ENCODE results near the gene MYLK. TPM values are rescaled to one million over a fixed set of nuclear protein-coding genes. Genes with fewer than 3 reads are reported as not detected.

The MYLK gene
- total RNA-seq, 1 donor from 2014 or later, result 20.1 TPM

DNA sequence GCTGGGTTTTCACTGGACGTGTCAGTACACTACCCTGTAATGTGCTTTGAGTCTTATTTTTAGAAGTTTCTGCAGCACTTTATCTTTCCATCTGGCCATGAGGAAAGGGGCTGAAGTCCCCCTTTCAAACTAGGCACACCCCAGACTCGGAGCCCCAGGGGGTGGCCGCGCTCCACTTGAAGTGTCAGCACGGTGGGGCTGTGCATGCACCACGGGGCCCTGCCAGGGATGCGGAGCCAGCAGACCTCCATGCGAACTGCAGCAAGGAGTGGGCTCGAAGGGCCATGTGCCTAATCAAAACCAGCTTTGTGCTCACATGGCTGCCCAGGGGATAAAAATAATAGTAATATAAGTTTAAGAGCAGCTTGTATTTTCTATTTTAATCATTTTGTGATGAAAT lies 198.4 kb downstream of the MYLK start:
- TF ChIP-seq, protein P1, sequence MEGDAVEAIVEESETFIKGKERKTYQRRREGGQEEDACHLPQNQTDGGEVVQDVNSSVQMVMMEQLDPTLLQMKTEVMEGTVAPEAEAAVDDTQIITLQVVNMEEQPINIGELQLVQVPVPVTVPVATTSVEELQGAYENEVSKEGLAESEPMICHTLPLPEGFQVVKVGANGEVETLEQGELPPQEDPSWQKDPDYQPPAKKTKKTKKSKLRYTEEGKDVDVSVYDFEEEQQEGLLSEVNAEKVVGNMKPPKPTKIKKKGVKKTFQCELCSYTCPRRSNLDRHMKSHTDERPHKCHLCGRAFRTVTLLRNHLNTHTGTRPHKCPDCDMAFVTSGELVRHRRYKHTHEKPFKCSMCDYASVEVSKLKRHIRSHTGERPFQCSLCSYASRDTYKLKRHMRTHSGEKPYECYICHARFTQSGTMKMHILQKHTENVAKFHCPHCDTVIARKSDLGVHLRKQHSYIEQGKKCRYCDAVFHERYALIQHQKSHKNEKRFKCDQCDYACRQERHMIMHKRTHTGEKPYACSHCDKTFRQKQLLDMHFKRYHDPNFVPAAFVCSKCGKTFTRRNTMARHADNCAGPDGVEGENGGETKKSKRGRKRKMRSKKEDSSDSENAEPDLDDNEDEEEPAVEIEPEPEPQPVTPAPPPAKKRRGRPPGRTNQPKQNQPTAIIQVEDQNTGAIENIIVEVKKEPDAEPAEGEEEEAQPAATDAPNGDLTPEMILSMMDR (conservative IDR thresholded peaks at IDR 0.05), result no peak
- Mint-ChIP-seq H3K27ac (ENCODE audit: unreplicated experiment) (no peak overlapping the region), H3K4me1 (peaks cover 15% of the 10 kb centered on the region), H3K36me3 (ENCODE audit: low read depth) (no peaks in the 10 kb centered on the region), H3K4me3 (no peak overlapping the region), H3K9me3 (no peaks in the 10 kb centered on the region), H3K27me3 (ENCODE audit: low read depth) (no peaks in the 10 kb centered on the region)
- DNase-seq (ENCODE audit: low read depth, low spot score), result no peak

DNA sequence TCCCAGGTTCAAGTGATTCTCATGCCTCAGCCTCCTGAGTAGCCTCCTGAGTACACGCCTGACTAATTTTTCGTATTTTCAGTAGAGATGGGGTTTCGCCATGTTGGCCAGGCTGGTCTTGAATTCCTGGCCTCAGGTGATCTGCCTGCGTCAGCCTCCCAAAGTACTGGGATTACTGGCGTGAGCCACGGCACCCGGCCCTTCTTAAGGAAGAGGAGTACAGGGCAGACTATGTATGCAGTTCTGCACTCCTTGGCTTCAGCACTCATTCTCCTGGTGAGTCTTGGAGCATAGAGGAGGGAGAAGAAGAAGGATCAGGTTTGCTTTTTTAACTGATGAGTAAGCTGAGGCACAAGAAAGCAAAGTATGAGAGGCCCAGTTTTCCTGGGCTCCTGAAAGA lies 199.5 kb downstream of the MYLK start:
- Mint-ChIP-seq H3K4me1 (peaks cover 15% of the 10 kb centered on the region), H3K36me3 (ENCODE audit: low read depth) (no peaks in the 10 kb centered on the region), H3K4me3 (no peak overlapping the region), H3K27me3 (ENCODE audit: low read depth) (no peaks in the 10 kb centered on the region), H3K9me3 (no peaks in the 10 kb centered on the region), H3K27ac (ENCODE audit: unreplicated experiment) (no peak overlapping the region)
- DNase-seq (ENCODE audit: low read depth, low spot score), result no peak
- TF ChIP-seq, protein P1 (conservative IDR thresholded peaks at IDR 0.05), result no peak

DNA sequence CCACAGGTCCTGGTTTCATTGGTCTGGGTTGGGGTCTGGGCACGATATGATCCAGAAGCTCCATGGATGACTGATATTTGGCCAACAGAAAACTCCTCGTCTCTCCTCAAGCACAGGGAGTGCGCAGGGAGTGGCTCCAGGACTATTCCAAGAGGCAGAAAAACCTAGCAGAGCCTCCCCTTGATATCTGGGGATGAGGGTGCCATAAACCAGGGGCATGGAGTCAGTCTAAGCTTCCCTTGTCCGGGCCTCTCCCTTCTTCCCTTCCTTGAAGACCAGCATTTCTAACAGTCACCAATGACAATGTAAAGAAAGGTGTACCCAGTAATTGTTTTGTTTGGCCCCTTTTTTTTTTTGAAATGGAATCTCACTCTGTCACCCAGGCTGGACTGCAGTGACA lies 199.9 kb downstream of the MYLK start:
- H3K4me1 Mint-ChIP-seq, result peaks cover 15% of the 10 kb centered on the region
- no peaks in the 10 kb centered on the region for H3K9me3 Mint-ChIP-seq
- H3K36me3 Mint-ChIP-seq (ENCODE audit: low read depth), result no peaks in the 10 kb centered on the region
- H3K27me3 Mint-ChIP-seq (ENCODE audit: low read depth), result no peaks in the 10 kb centered on the region
- TF ChIP-seq, protein P1 (conservative IDR thresholded peaks at IDR 0.05), result no peak
- peak overlapping the region; percentile 50 for H3K27ac Mint-ChIP-seq (ENCODE audit: unreplicated experiment)
- DNase-seq (ENCODE audit: low read depth, low spot score), result no peak
- no peak overlapping the region for H3K4me3 Mint-ChIP-seq

DNA sequence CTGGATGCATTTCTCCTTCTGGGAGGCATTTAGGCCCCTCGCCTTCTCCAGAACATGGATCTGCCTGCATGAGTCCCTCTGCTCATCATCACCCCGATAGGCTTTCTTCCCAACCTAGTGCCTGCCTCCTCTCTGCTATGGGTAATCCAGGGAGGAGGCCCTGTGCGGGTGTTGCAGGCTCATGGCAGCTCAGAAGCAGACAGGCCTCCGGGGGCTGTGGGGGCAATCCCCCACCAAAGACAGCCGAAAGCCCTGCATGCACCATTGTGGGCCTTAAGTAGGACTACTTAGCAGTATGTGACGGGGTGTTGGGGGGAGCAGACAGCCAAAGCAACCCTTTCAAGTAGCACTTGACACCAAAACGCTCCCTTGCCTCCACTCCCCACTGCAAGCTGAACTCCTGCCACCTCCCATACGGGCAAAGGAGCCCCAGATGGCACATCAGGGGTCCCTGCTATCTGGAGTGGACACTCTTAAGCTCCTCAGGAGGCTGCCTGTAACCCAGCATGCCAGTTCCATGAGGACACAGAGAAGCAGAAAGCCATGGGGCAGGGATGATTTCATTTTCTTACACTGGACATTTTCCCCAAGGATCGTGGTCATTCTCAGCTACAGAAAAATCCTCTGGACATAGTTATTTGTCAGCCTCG lies 200.5 kb downstream of the MYLK start:
- H3K36me3 Mint-ChIP-seq (ENCODE audit: low read depth), result no peaks in the 10 kb centered on the region
- no peak for DNase-seq (ENCODE audit: low read depth, low spot score)
- H3K9me3 Mint-ChIP-seq, result no peaks in the 10 kb centered on the region
- H3K27ac Mint-ChIP-seq (ENCODE audit: unreplicated experiment), result no peak overlapping the region
- H3K4me1 Mint-ChIP-seq, result peaks cover 15% of the 10 kb centered on the region
- H3K4me3 Mint-ChIP-seq, result no peak overlapping the region
- no peaks in the 10 kb centered on the region for H3K27me3 Mint-ChIP-seq (ENCODE audit: low read depth)
- TF ChIP-seq, protein P1 (conservative IDR thresholded peaks at IDR 0.05), result no peak

DNA sequence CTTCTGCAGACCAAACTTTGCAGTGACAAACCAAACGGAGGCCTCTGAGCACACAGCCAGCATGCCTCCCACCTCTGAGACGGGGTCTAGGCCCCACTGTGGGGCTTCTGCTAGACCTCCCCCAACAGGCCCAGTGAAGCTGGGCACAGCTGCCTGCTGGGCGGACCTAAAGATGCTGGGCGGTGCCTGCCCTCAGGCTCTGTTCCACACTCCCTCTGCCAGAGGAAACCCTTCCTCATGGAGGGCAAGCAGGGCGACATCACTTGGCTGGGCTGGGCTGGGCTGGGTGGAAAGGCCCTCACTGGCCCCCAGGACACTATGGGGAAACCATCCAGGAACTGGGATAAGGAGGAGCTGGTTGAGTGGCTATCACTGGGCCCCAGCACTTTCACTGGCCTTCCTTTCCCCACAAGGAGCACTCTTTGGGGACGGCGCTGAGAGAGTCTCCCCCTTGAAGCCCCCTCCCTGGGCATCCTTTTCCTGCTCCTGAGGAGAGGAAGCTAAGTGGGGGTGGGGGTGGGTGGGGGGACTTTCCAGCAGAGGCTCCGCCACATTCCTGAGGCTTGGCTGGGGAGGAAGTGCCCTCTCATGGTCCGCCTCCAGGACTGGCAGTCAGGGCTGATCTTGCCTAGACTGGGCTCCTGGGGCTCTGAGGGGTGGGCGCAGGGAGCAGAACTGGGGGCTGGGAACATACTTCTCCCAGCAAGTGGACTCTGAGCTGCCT lies 201.2 kb downstream of the MYLK start:
- Mint-ChIP-seq H3K9me3 (no peaks in the 10 kb centered on the region), H3K27me3 (ENCODE audit: low read depth) (no peaks in the 10 kb centered on the region), H3K4me1 (peaks cover 9% of the 10 kb centered on the region), H3K27ac (ENCODE audit: unreplicated experiment) (no peak overlapping the region), H3K4me3 (no peak overlapping the region), H3K36me3 (ENCODE audit: low read depth) (no peaks in the 10 kb centered on the region)
- DNase-seq (ENCODE audit: low read depth, low spot score), result no peak
- TF ChIP-seq, protein P1 (conservative IDR thresholded peaks at IDR 0.05), result no peak

Measured in neural crest cell (in vitro differentiated cells).